Activated naive CD8-positive, alpha-beta T cell treated with anti-CD3 and anti-CD28 coated beads, Interleukin-2, amount 50 U/mL, for 24 hours (primary cell): Measurements from ENCODE around the gene ABCA4.

Source experiments
- ATAC-seq: fragments of 150-1000 bp; cut with Tn5 transposase; one replicate; pipeline ENCODE4 v1.10.0; 2021
- DNase-seq: peaks from one replicate; pipeline ENCODE4 v3.0.0; 2021
- H3K27ac Mint-ChIP-seq: one replicate; pipeline ENCODE4 v1.8.0; 2021; ENCODE audit warnings: mild to moderate bottlenecking, mixed read lengths
- H3K27me3 Mint-ChIP-seq: one replicate; pipeline ENCODE4 v1.8.0; 2021; ENCODE audit warnings: mixed read lengths
- H3K36me3 Mint-ChIP-seq: one replicate; pipeline ENCODE4 v1.8.0; 2021; ENCODE audit warnings: low read depth, mixed read lengths
- H3K4me1 Mint-ChIP-seq: one replicate; pipeline ENCODE4 v1.8.0; 2021; ENCODE audit warnings: mixed read lengths
- H3K4me3 Mint-ChIP-seq: one replicate; pipeline ENCODE4 v1.8.0; 2021; ENCODE audit warnings: mild to moderate bottlenecking, moderate library complexity, mixed read lengths
- H3K9me3 Mint-ChIP-seq: one replicate; pipeline ENCODE4 v1.8.0; 2021; ENCODE audit warnings: mixed read lengths

Gene ABCA4

GRCh38 chr1:94090761-94091160, 30.2 kb downstream of the ABCA4 start:
- Mint-ChIP-seq H3K4me1 (peaks cover 16% of the 10 kb centered on the region), H3K4me3 (no peak overlapping the region), H3K27ac (no peak overlapping the region), H3K36me3 (no peaks in the 10 kb centered on the region), H3K9me3 (no peaks in the 10 kb centered on the region), H3K27me3 (peaks cover 1% of the 10 kb centered on the region)
- ATAC-seq = no peak
- DNase-seq = no peak

- H3K27me3 Mint-ChIP-seq = peaks cover 8% of the 10 kb centered on the region
- ATAC-seq (no peak), DNase-seq (no peak)
- peaks cover 8% of the 10 kb centered on the region for H3K4me1 Mint-ChIP-seq
- no peak overlapping the region for H3K27ac Mint-ChIP-seq
- H3K9me3 Mint-ChIP-seq = no peaks in the 10 kb centered on the region
- H3K4me3 Mint-ChIP-seq = no peak overlapping the region
- H3K36me3 Mint-ChIP-seq = no peaks in the 10 kb centered on the region
Measured at GRCh38 chr1:94087193-94087592, 33.8 kb downstream of the ABCA4 start.

DNA sequence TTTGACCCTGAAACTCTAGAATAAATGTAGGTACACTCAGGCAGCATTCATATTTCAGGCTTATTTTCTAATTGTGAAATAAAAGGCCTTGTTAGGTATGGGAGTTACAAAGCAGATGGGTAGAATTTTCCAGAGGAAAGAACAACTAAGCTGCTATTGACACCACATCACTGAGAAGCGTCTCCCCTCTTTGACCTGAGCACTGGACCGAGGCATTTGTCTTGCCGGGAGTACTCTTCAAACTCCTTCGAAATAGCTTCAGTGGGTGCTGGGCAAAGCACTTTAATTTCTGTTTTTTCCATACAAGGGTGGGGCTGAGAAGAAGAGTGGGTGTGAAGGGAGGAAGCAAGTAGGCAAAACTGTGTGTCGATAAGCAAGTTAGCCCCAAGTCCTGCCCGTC, 36.4 kb downstream of the ABCA4 start:
- no peaks in the 10 kb centered on the region for H3K9me3 Mint-ChIP-seq
- ATAC-seq (no peak), DNase-seq (no peak)
- H3K36me3 Mint-ChIP-seq = no peaks in the 10 kb centered on the region
- H3K27me3 Mint-ChIP-seq = peaks cover 8% of the 10 kb centered on the region
- no peak overlapping the region for H3K27ac Mint-ChIP-seq
- H3K4me3 Mint-ChIP-seq = no peak overlapping the region
- no peaks in the 10 kb centered on the region for H3K4me1 Mint-ChIP-seq

- DNase-seq (no peak), ATAC-seq (no peak)
- Mint-ChIP-seq H3K9me3 (no peaks in the 10 kb centered on the region), H3K27ac (no peak overlapping the region), H3K4me3 (no peak overlapping the region), H3K36me3 (no peaks in the 10 kb centered on the region), H3K27me3 (peaks cover 8% of the 10 kb centered on the region), H3K4me1 (no peaks in the 10 kb centered on the region)
Measured at GRCh38 chr1:94084085-94084484, 36.9 kb downstream of the ABCA4 start.

GRCh38 chr1:94083681-94084080, 37.3 kb downstream of the ABCA4 start:
- DNase-seq (no peak), ATAC-seq (no peak)
- peaks cover 8% of the 10 kb centered on the region for H3K27me3 Mint-ChIP-seq
- no peak overlapping the region for H3K27ac Mint-ChIP-seq
- H3K9me3 Mint-ChIP-seq = no peaks in the 10 kb centered on the region
- H3K4me3 Mint-ChIP-seq = no peak overlapping the region
- no peaks in the 10 kb centered on the region for H3K4me1 Mint-ChIP-seq
- no peaks in the 10 kb centered on the region for H3K36me3 Mint-ChIP-seq

- Mint-ChIP-seq H3K27ac (no peak overlapping the region), H3K9me3 (no peaks in the 10 kb centered on the region), H3K4me1 (no peaks in the 10 kb centered on the region), H3K27me3 (peaks cover 8% of the 10 kb centered on the region), H3K4me3 (no peak overlapping the region), H3K36me3 (no peaks in the 10 kb centered on the region)
- ATAC-seq = no peak
- no peak for DNase-seq
Measured at GRCh38 chr1:94081566-94082344, 39.2 kb downstream of the ABCA4 start.

DNA sequence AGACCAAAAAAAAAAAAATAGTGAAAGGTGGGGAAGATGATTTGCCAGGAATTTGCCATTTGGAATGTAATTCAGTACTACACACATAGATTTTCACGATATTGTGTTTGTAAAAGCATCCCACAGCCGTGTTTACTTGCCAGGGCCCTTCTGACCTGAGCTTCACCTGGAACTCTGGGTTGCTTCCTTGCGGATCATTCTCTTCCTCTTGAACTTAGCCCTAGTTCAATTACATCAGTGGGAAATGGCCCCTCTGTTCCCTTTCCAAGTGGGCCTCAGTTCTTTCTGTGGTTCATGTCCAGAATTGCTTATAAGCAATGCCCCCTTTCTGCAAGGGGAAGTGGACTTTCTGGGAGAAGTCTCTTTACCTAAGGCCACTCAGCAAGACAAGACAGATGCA, 41.0 kb downstream of the ABCA4 start:
- no peaks in the 10 kb centered on the region for H3K36me3 Mint-ChIP-seq
- no peaks in the 10 kb centered on the region for H3K4me1 Mint-ChIP-seq
- H3K27ac Mint-ChIP-seq = no peak overlapping the region
- no peak for ATAC-seq
- no peak for DNase-seq
- H3K4me3 Mint-ChIP-seq = no peak overlapping the region
- no peaks in the 10 kb centered on the region for H3K9me3 Mint-ChIP-seq
- H3K27me3 Mint-ChIP-seq = peaks cover under 1% of the 10 kb centered on the region

- Mint-ChIP-seq H3K36me3 (no peaks in the 10 kb centered on the region), H3K27me3 (peaks cover under 1% of the 10 kb centered on the region), H3K4me1 (no peaks in the 10 kb centered on the region), H3K9me3 (no peaks in the 10 kb centered on the region), H3K4me3 (no peak overlapping the region), H3K27ac (no peak overlapping the region)
- DNase-seq = no peak
- no peak for ATAC-seq
Measured at GRCh38 chr1:94079080-94079940, 41.6 kb downstream of the ABCA4 start.

- H3K27me3 Mint-ChIP-seq = peaks cover 2% of the 10 kb centered on the region
- no peak overlapping the region for H3K4me3 Mint-ChIP-seq
- no peak overlapping the region for H3K27ac Mint-ChIP-seq
- no peaks in the 10 kb centered on the region for H3K9me3 Mint-ChIP-seq
- peaks cover 3% of the 10 kb centered on the region for H3K4me1 Mint-ChIP-seq
- ATAC-seq (no peak), DNase-seq (no peak)
- no peaks in the 10 kb centered on the region for H3K36me3 Mint-ChIP-seq
Measured at GRCh38 chr1:94072840-94073522, 48.0 kb downstream of the ABCA4 start.

DNA sequence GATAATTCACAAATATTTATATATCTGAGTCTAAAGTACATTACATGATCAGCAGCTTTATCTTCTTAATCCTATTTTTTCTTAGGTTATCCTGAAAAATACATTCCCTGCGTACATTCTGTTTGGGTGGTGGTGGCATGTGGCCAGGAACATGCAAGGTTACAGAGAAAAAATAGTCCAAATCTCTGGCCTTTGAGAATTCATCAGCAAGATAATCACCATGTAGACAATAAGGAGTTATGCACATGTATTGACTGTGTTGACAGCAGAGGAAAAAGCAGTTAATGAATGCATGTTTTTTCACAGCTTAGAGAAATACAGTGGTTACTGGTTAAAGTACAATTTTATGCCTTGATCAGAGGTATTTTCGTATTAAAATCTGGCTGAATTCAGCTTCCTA, 49.0 kb downstream of the ABCA4 start:
- H3K27ac Mint-ChIP-seq = no peak overlapping the region
- ATAC-seq (no peak), DNase-seq (no peak)
- H3K4me3 Mint-ChIP-seq = no peak overlapping the region
- H3K36me3 Mint-ChIP-seq = no peaks in the 10 kb centered on the region
- peaks cover 3% of the 10 kb centered on the region for H3K4me1 Mint-ChIP-seq
- no peaks in the 10 kb centered on the region for H3K9me3 Mint-ChIP-seq
- peaks cover 2% of the 10 kb centered on the region for H3K27me3 Mint-ChIP-seq

GRCh38 chr1:94071391-94071790, 49.6 kb downstream of the ABCA4 start:
- Mint-ChIP-seq H3K4me3 (no peak overlapping the region), H3K36me3 (no peaks in the 10 kb centered on the region), H3K4me1 (peaks cover 3% of the 10 kb centered on the region), H3K27ac (no peak overlapping the region), H3K9me3 (no peaks in the 10 kb centered on the region), H3K27me3 (peaks cover 2% of the 10 kb centered on the region)
- ATAC-seq (no peak), DNase-seq (no peak)

GRCh38 chr1:94070865-94071264, 50.1 kb downstream of the ABCA4 start:
- H3K9me3 Mint-ChIP-seq = no peaks in the 10 kb centered on the region
- peaks cover 3% of the 10 kb centered on the region for H3K4me1 Mint-ChIP-seq
- DNase-seq (no peak), ATAC-seq (no peak)
- no peaks in the 10 kb centered on the region for H3K36me3 Mint-ChIP-seq
- H3K4me3 Mint-ChIP-seq = no peak overlapping the region
- peaks cover 2% of the 10 kb centered on the region for H3K27me3 Mint-ChIP-seq
- H3K27ac Mint-ChIP-seq = no peak overlapping the region

- no peak for DNase-seq
- no peak overlapping the region for H3K4me3 Mint-ChIP-seq
- no peak for ATAC-seq
- peaks cover 3% of the 10 kb centered on the region for H3K4me1 Mint-ChIP-seq
- H3K27ac Mint-ChIP-seq = no peak overlapping the region
- H3K27me3 Mint-ChIP-seq = peaks cover 2% of the 10 kb centered on the region
- H3K36me3 Mint-ChIP-seq = no peaks in the 10 kb centered on the region
- H3K9me3 Mint-ChIP-seq = no peaks in the 10 kb centered on the region
Measured at GRCh38 chr1:94069919-94070285, 51.0 kb downstream of the ABCA4 start.

DNA sequence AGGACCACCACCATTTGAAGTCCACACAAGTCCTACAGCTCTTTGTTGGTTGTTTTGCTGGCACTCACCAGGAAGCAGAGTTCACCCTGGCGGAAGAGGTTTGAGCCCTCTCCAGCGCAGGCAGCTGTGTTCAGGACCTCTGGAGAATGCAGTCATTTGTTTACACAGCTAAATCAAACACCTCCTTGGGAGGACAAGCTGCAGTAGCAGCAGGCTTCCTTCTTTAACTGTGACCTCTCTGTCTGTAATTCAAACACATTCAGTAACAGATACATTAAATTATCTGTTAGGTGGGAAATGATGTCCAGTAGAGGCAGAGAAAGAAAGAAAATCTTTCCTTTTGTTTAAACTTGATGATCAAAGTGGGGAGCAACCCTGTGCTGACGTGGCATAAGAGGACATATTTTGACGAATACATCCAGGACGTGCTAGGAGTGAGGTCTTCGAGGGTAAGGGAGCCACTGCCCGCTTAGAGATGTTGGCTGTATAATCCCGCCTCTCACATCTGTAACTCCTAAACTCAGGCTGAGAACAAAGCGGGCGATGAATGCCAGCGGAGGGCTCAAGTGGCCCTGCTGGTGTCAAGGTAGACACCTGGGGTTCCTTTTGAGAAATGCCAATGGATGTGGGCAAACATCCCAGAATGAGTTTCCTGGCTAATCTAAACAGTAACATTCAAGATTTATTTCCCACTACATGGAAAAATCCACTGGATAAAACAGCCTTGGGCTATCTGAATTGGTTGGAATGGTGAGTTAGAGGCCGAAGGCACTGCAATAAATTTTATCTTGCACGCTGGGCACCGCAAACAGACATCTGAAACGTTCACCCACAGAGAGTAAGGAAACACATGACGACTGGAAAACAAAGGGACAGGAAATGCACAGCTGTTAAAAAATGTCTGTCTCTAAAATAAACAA, 51.7 kb downstream of the ABCA4 start:
- Mint-ChIP-seq H3K4me3 (no peak overlapping the region), H3K27me3 (peaks cover 1% of the 10 kb centered on the region), H3K27ac (no peak overlapping the region), H3K4me1 (peaks cover 3% of the 10 kb centered on the region), H3K9me3 (no peaks in the 10 kb centered on the region), H3K36me3 (no peaks in the 10 kb centered on the region)
- no peak for DNase-seq
- no peak for ATAC-seq
